Measurements from ENCODE around the gene B3GNT4. TPM values are rescaled to one million over a fixed set of nuclear protein-coding genes. Genes with fewer than 3 reads are reported as not detected.

The B3GNT4 gene
- 0.11 TPM in 1 of 2 replicates, not detected in the other for total RNA-seq

GRCh38 chr12:122203301-122204166 lies at the start of gene B3GNT4:
TSS of gene B3GNT4 (plus strand) at chr12:122203709. CDS start at chr12:122204619, 910 bp downstream.

GRCh38 chr12:122174155-122174845 lies 29.2 kb upstream of the B3GNT4 start, which contains the start of gene IL31:
TSS of gene IL31 (minus strand) at chr12:122174221. CDS start at chr12:122174172, 49 bp downstream.

GRCh38 chr12:122182887-122183587 lies 20.5 kb upstream of the B3GNT4 start, which contains the start of gene LRRC43:
TSS of gene LRRC43 (plus strand) at chr12:122183123. CDS start at chr12:122183145, 22 bp downstream.

GRCh38 chr12:122225683-122226365 lies 22.3 kb downstream of the B3GNT4 start, which contains the start of gene DIABLO:
TSS of gene DIABLO (minus strand) at chr12:122226052. CDS start at chr12:122226014, 38 bp downstream.

Other genes with a start within 250 kb of the B3GNT4 start
- gene BCL7A, start 181.8 kb upstream of the B3GNT4 start, total RNA-seq: 4.1 and 4.2 TPM in 2 replicates
- 14.7 and 19.1 TPM in 2 replicates for gene MLXIP, start 125.0 kb upstream of the B3GNT4 start, total RNA-seq
- not detected in 2 replicates for gene IL31, start 29.5 kb upstream of the B3GNT4 start, total RNA-seq
- gene LRRC43, start 20.6 kb upstream of the B3GNT4 start, total RNA-seq: 0.11 and 1.5 TPM in 2 replicates
- gene DIABLO, start 22.3 kb downstream of the B3GNT4 start, total RNA-seq: 53.6 and 63.2 TPM in 2 replicates
- gene VPS33A, start 62.8 kb downstream of the B3GNT4 start, total RNA-seq: 23.5 and 25.6 TPM in 2 replicates
- gene CLIP1, start 219.0 kb downstream of the B3GNT4 start, total RNA-seq: 70.5 and 107 TPM in 2 replicates

All from uterine smooth muscle cell (primary cell).